SK-N-DZ (cell line): Measurements from ENCODE around the gene SMC6.

Source experiments
- DNase-seq: peaks from one replicate; pipeline ENCODE4 v3.0.0-alpha.2; 2015; ENCODE audit warnings: low spot score

Gene SMC6

GRCh38 chr2:17763641-17764333 lies 10.2 kb upstream of the SMC6 start:
- DNase-seq = no peak

DNA sequence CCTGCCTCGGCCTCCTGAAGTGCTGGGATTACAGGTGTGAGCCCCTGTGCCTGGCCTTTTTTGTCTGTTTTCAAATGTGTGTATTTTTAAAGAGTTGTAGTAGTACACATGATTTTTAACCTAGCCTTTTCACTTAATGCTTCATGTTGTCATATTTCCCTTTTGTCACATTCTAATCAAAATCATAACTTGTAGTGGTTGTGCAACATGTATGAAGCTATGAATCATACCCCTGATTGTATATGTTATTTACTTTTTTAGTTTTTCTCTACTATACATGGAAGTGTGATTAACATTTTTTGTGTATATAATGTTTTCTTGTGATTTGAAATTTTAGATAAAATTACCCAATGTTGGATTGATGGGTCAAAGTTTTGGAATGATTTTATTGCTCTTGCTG lies 8.8 kb upstream of the SMC6 start:
- DNase-seq = no peak

- no peak for DNase-seq
Observed at GRCh38 chr2:17759805-17760204, 6.2 kb upstream of the SMC6 start.

DNA sequence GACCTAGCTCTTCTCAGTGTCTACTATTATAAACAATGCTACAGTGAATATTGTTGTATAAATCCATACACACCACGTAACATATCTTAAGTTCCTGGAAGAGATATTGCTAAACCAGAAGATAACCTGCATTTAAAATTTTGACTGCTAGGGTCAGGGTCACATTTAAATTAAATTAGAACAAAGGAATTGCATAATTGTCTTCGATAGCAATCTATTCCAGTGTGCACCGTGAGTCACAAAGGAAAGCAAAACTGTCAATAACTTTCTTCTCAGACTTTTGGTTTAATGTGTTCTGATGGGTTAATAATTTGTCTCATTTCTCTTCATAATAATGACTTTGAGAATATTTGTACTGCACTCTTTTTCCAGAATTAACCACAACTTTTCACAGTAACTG lies 4.5 kb upstream of the SMC6 start:
- peak; percentile 5 for DNase-seq

DNA sequence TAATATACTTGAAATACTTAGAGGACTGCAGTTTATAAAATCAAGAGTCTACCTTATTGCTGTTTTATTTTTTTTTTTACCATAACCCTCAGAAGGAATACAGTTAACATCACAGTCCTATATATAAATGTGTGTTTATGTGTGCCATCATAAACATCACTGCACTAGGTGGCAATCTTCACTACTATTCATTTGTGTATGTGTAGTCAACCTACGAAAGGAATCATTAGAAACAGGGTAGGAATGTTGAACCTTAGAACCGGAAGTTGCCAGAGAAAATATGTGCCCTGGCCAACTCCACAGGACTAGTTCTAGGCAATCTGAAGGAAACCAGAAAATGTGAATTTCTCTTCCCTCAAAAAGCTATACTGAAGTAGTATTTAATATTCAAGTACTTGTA lies 3.7 kb upstream of the SMC6 start:
- DNase-seq = no peak

GRCh38 chr2:17756668-17757067 lies 3.1 kb upstream of the SMC6 start:
- no peak for DNase-seq

DNA sequence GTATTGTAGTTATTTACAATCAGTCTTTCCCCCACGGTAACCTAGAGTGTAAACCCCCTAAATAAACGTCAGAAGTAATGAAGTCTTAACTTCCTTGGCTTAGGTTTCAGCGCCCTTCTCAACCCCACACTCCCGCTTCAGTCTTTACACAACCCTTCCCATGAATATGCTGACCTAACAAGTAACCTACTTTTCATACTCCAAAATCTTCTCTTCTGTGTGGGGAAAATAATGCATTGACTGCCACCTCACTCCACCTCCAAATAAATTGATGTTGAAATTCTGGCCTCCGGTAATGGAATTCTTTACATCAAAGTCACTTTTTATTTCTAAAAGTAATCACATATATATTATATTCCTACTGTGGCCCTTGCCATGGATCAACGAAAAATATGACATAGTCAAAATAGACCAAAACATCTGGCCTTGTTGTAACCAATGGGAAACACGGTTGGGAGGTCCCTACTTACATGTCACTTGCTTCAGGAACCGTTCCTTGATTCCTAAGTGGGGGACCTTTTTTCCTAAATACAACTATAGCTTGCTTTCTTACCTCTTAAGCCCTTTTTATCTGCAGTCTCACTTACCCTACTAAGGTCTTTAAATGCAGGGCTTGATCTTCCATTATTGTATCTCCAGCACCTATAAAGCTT lies 1.3 kb upstream of the SMC6 start:
- DNase-seq = peak; percentile 10

GRCh38 chr2:17752892-17753802 lies 463 bp downstream of the SMC6 start:
- DNase-seq = peak; percentile 76

- no peak for DNase-seq
Observed at GRCh38 chr2:17752246-17752645, 1.4 kb downstream of the SMC6 start.

DNA sequence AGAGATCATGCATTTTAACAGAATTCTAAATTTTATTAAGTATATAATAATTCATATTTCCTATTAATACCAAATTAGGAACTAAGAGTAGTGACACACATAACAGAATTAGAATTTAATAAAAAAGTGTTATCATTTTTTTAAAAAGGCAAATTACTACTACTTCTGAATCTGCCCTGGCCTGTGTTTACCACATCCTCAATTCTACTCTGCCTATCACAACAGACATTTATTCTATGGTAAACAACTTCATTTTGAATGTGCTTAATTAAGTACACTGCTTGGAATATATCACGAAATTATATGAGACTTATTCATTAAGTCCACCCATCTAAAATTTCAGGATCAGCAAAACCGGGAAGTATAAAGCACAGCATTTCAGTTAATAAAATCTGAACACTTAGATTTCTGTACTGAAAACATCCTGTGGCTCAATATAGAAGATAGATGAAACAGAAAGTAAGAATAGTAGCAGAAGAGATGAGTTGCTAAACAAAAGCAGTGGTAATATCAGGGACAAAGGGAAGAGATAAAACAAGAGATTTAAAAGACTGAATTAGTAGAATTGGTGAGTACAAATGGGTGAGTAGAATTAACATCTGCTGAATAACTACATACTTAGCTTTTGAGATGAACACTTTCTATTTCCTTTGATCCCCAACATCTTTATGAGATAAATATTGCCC lies 3.7 kb downstream of the SMC6 start:
- DNase-seq = no peak

- no peak for DNase-seq
Observed at GRCh38 chr2:17748745-17749144, 4.9 kb downstream of the SMC6 start.

DNA sequence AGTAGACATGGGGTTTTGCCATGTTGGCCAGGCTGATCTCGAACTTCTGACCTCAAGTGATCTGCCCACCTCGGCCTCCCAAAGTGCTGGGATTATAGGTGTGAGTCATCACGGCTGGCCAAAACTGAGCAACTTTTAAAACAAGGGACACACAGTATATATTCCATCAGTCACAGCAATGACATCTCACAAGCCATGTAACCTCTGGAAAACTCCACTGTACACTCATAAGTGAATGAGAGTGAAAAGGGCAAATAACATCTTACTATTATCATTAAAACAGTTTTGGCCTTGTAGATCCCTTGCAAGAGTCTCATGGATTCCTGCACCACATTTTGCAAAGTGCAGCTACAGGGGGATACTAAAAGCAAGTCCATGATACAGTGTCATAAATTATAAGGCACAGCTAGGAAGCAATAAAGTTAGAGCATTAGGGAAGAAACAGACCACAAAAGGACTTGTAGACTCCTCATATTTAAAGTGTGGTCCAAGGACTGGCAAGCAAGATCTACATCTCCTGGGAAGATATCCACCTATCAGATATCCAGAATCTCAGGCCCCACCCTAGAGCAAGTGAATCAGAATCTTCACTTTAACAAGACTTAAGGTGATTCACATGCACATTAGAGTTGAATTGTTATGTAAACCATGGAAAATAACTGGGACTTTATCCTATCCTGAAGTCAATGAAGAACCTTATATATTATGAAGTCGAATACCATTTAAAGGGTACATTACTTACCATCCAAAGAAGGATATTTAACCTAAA lies 5.7 kb downstream of the SMC6 start:
- no peak for DNase-seq

- DNase-seq = no peak
Observed at GRCh38 chr2:17740203-17740602, 13.4 kb downstream of the SMC6 start.

GRCh38 chr2:17736989-17737388 lies 16.6 kb downstream of the SMC6 start:
- DNase-seq = no peak

DNA sequence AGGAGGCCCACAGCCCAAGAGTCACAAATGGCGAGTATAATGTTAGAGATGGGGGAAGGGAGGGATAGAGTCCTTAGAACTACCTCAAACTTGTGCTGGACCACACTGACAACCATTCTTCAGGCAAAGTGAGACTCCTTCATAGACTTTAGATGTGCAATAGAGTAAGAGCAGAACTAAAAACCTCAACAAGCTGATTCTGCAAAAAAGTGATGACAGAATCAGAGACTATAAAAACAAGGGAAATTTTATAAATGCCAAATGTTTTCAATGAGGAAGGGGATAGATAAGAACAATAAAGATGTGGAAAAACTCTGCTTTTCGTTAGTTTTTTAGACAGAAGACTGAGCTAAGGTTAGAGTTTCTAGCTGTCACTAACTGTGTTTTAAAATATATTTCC lies 17.7 kb downstream of the SMC6 start:
- no peak for DNase-seq

- DNase-seq = no peak
Observed at GRCh38 chr2:17733599-17733998, 20.0 kb downstream of the SMC6 start.

DNA sequence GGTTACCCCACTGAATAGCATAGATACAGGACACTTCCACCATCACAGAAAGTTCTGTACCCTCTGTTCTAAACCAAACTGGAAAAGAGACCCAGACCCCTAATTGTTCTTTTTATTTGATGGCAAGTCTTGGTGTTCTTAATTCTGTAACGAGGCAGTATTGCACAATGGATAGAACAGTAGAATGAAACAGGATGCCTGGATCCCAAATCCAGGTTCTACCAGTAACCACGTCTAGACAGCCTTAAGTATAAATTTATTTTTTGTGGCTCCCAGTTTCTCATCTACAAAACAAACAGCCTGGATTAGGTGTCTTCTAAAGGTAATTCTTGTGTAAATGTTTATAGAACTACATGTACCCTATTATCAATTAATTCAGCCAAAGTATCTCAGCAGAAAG lies 23.7 kb downstream of the SMC6 start:
- DNase-seq = no peak

DNA sequence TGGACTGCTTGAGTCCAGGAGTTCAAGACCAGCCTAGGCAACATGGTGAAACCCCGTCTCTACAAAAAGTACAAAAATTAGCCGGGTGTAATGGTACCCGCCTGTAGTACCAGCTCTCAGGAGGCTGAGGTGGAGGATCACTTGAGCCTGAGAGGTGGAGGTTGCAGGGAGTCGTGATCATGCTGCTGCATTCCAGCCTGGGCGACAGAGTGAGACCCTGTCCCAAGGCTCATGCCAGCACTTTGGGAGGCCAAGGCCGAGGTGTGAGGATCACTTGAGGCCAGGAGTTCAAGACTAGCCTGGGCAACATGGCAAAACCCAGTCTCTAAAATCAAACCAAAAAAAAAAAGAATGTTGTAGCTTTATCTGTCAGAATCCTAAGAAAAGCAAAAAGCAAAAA lies 25.4 kb downstream of the SMC6 start:
- no peak for DNase-seq

GRCh38 chr2:17719562-17720371 lies 33.8 kb downstream of the SMC6 start:
- DNase-seq = peak; percentile 5

- no peak for DNase-seq
Observed at GRCh38 chr2:17718689-17719088, 34.9 kb downstream of the SMC6 start.
